ENCODE results near the gene RABGAP1. TPM values are rescaled to one million over a fixed set of nuclear protein-coding genes. Genes with fewer than 3 reads are reported as not detected.

Gene RABGAP1
- total RNA-seq, 2 experiments from 2014 or later: 16.8 to 46.6 TPM

DNA sequence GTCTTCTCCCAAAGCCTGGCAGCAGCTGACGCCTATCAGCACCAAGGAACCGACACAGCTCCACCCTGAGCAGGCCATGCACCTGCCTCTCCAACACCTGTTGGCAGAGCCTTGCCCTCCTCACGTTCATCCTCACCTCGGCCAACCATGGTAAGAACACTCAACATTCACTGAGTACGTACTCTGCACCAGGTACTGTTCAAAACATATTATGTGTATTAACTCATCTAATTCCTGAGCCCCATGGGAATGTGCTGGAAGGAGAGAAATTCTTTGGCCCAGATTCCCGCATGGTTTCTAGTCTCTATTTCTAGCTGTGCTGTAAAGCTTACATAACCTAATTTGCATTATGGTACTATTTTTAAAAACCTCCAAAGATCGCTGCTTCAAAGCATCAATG is 178.7 kb downstream of the RABGAP1 start:
- TF ChIP-seq EZH2phosphoT487 (IDR thresholded peaks at IDR 0.05; ENCODE audit: borderline replicate concordance, low read depth, low read length): no peak
- TF ChIP-seq, protein P1, sequence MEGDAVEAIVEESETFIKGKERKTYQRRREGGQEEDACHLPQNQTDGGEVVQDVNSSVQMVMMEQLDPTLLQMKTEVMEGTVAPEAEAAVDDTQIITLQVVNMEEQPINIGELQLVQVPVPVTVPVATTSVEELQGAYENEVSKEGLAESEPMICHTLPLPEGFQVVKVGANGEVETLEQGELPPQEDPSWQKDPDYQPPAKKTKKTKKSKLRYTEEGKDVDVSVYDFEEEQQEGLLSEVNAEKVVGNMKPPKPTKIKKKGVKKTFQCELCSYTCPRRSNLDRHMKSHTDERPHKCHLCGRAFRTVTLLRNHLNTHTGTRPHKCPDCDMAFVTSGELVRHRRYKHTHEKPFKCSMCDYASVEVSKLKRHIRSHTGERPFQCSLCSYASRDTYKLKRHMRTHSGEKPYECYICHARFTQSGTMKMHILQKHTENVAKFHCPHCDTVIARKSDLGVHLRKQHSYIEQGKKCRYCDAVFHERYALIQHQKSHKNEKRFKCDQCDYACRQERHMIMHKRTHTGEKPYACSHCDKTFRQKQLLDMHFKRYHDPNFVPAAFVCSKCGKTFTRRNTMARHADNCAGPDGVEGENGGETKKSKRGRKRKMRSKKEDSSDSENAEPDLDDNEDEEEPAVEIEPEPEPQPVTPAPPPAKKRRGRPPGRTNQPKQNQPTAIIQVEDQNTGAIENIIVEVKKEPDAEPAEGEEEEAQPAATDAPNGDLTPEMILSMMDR (conservative IDR thresholded peaks at IDR 0.05; ENCODE audit: low read length): no peak
- H3K9me3 ChIP-seq (ENCODE audit: low read length): no peaks in the 10 kb centered on the region
- ChIA-PET POLR2A (no interaction called here), CTCF (ENCODE audit: unreplicated experiment) (no interaction called here)
- H3K4me1 ChIP-seq (ENCODE audit: insufficient read depth, low read length, poor library complexity, severe bottlenecking): peaks cover 8% of the 10 kb centered on the region
- H3K4me3 ChIP-seq (ENCODE audit: low read depth, low read length, poor library complexity, severe bottlenecking): no peak overlapping the region
- BruUV-seq (replicated peaks): no TSS peak
- H3K4me2 ChIP-seq (ENCODE audit: low read length): no peak overlapping the region
- no peak overlapping the region for H3K27ac ChIP-seq (ENCODE audit: low read depth, low read length, poor library complexity, severe bottlenecking)
- H2AFZ ChIP-seq (ENCODE audit: low read length): no peak overlapping the region
- peaks cover 66% of the 10 kb centered on the region for H3K36me3 ChIP-seq (ENCODE audit: insufficient read depth, low read length)
- no peaks in the 10 kb centered on the region for H3K79me2 ChIP-seq (ENCODE audit: insufficient read depth, low read depth, low read length)
- H3K9me2 ChIP-seq (ENCODE audit: insufficient read depth, low read length): no peaks in the 10 kb centered on the region
- H4K20me1 ChIP-seq (ENCODE audit: insufficient read depth, low read length): no peaks in the 10 kb centered on the region
- intact Hi-C loops (cut with micrococcal nuclease; ENCODE audit: unreplicated experiment): no loop called here
- DNase-seq (ENCODE audit: low spot score): no peak

DNA sequence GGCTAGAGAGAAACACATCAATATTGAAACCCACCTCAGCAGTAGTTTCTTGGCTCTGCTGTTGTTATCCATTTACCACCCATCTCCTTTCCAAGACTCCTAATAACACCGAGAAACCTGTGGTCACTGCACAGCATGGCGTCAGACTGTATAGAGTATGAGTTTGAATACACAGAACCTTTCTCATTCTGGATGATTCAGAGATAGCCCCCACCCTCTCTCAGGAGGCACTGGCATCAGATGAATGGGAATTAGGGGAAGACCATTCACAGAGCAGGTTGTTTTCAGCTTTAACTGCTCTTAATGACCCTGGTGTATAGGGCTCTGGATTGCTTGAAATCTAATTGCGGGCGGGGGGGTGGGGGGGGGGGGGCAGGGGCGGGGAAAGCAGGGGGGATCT is 179.3 kb downstream of the RABGAP1 start:
- TF ChIP-seq, protein P1 (conservative IDR thresholded peaks at IDR 0.05; ENCODE audit: low read length): no peak
- no peak for TF ChIP-seq EZH2phosphoT487 (IDR thresholded peaks at IDR 0.05; ENCODE audit: borderline replicate concordance, low read depth, low read length)
- Histone ChIP-seq H3K9me2 (ENCODE audit: insufficient read depth, low read length) (no peaks in the 10 kb centered on the region), H2AFZ (ENCODE audit: low read length) (no peak overlapping the region), H4K20me1 (ENCODE audit: insufficient read depth, low read length) (no peaks in the 10 kb centered on the region), H3K4me3 (ENCODE audit: low read depth, low read length, poor library complexity, severe bottlenecking) (no peak overlapping the region), H3K27ac (ENCODE audit: low read depth, low read length, poor library complexity, severe bottlenecking) (no peak overlapping the region), H3K9me3 (ENCODE audit: low read length) (no peaks in the 10 kb centered on the region), H3K79me2 (ENCODE audit: insufficient read depth, low read depth, low read length) (no peaks in the 10 kb centered on the region), H3K36me3 (ENCODE audit: insufficient read depth, low read length) (peaks cover 66% of the 10 kb centered on the region), H3K4me1 (ENCODE audit: insufficient read depth, low read length, poor library complexity, severe bottlenecking) (peaks cover 8% of the 10 kb centered on the region), H3K4me2 (ENCODE audit: low read length) (no peak overlapping the region)
- ChIA-PET CTCF (ENCODE audit: unreplicated experiment) (no interaction called here), POLR2A (no interaction called here)
- intact Hi-C loops (cut with micrococcal nuclease; ENCODE audit: unreplicated experiment): no loop called here
- no peak for DNase-seq (ENCODE audit: low spot score)
- no TSS peak for BruUV-seq (replicated peaks)

DNA sequence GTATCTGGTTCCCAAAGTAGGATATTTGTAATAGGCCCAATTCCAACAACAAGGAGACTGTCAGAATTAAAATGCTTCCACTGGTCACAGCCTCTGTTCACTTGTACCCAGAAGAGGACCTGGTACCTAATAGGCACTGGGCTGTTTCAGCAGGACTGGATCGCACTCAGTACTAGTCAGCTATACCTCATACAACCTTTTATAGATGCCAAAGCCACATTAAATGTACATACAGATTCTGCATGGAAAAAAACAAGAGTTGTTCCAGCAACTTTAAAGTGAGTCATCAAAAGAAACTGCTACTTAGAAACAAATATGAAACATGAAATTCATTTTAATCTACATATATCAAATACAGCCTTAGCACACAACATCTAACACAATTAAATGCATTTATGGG is 180.1 kb downstream of the RABGAP1 start:
- Histone ChIP-seq H3K36me3 (ENCODE audit: insufficient read depth, low read length) (peaks cover 67% of the 10 kb centered on the region), H3K27ac (ENCODE audit: low read depth, low read length, poor library complexity, severe bottlenecking) (no peak overlapping the region), H4K20me1 (ENCODE audit: insufficient read depth, low read length) (no peaks in the 10 kb centered on the region), H3K79me2 (ENCODE audit: insufficient read depth, low read depth, low read length) (no peaks in the 10 kb centered on the region), H3K9me2 (ENCODE audit: insufficient read depth, low read length) (no peaks in the 10 kb centered on the region), H2AFZ (ENCODE audit: low read length) (no peak overlapping the region), H3K4me2 (ENCODE audit: low read length) (no peak overlapping the region), H3K9me3 (ENCODE audit: low read length) (no peaks in the 10 kb centered on the region), H3K4me3 (ENCODE audit: low read depth, low read length, poor library complexity, severe bottlenecking) (no peak overlapping the region), H3K4me1 (ENCODE audit: insufficient read depth, low read length, poor library complexity, severe bottlenecking) (peaks cover 8% of the 10 kb centered on the region)
- TF ChIP-seq EZH2phosphoT487 (IDR thresholded peaks at IDR 0.05; ENCODE audit: borderline replicate concordance, low read depth, low read length): no peak
- TF ChIP-seq, protein P1 (conservative IDR thresholded peaks at IDR 0.05; ENCODE audit: low read length): no peak
- BruUV-seq (replicated peaks): no TSS peak
- POLR2A ChIA-PET: no interaction called here
- CTCF ChIA-PET (ENCODE audit: unreplicated experiment): no interaction called here
- intact Hi-C loops (cut with micrococcal nuclease; ENCODE audit: unreplicated experiment): no loop called here
- no peak for DNase-seq (ENCODE audit: low spot score)
